Activated CD4-positive, CD25-positive, alpha-beta regulatory T cell treated with anti-CD3 and anti-CD28 coated beads, Interleukin-2, amount 50 U/mL, for 72 hours (primary cell): ENCODE measurements around the gene PARVB.
"Not testable (repeated sequence)": the region's sequence is repeated elsewhere in the genome, so short reads cannot be mapped to it uniquely, and the experiment has no call there.

ENCODE experiments used
- DNase-seq: peaks from one replicate; pipeline ENCODE4 v3.0.0; 2021

PARVB gene

GRCh38 chr22:43998679-43999264 is 25.3 kb upstream of the PARVB start:
- no peak for DNase-seq

GRCh38 chr22:43999378-43999777 is 24.7 kb upstream of the PARVB start:
- no peak for DNase-seq

- DNase-seq = no peak
Measured at GRCh38 chr22:44000123-44000522, 24.0 kb upstream of the PARVB start.

- DNase-seq = no peak
Measured at GRCh38 chr22:44001521-44001920, 22.6 kb upstream of the PARVB start.

- DNase-seq = no peak
Measured at GRCh38 chr22:44002324-44002723, 21.8 kb upstream of the PARVB start.

GRCh38 chr22:44002997-44003396 is 21.1 kb upstream of the PARVB start:
- DNase-seq = no peak

- no peak for DNase-seq
Measured at GRCh38 chr22:44003405-44004103, 20.5 kb upstream of the PARVB start.

- no peak for DNase-seq
Measured at GRCh38 chr22:44004104-44004460, 20.0 kb upstream of the PARVB start.

GRCh38 chr22:44005524-44005923 is 18.6 kb upstream of the PARVB start:
- DNase-seq = no peak

- DNase-seq = no peak
Measured at GRCh38 chr22:44012162-44012561, 11.9 kb upstream of the PARVB start.

- no peak for DNase-seq
Measured at GRCh38 chr22:44012591-44012990, 11.5 kb upstream of the PARVB start.

- DNase-seq = no peak
Measured at GRCh38 chr22:44014241-44014640, 9.9 kb upstream of the PARVB start.

- DNase-seq = not testable (repeated sequence)
Measured at GRCh38 chr22:44016586-44016985, 7.5 kb upstream of the PARVB start.

GRCh38 chr22:44018594-44018993 is 5.5 kb upstream of the PARVB start:
- DNase-seq = no peak

GRCh38 chr22:44019416-44019815 is 4.7 kb upstream of the PARVB start:
- no peak for DNase-seq

GRCh38 chr22:44019846-44020245 is 4.3 kb upstream of the PARVB start:
- no peak for DNase-seq

- no peak for DNase-seq
Measured at GRCh38 chr22:44020981-44021380, 3.1 kb upstream of the PARVB start.

- DNase-seq = peak; percentile 60
Measured at GRCh38 chr22:44023404-44024287, 456 bp upstream of the PARVB start.

GRCh38 chr22:44025171-44026065 is 1.3 kb downstream of the PARVB start:
- DNase-seq = no peak

- DNase-seq = no peak
Measured at GRCh38 chr22:44026066-44026629, 2.0 kb downstream of the PARVB start.

- peak; percentile 56 for DNase-seq
Measured at GRCh38 chr22:44026630-44027511, 2.8 kb downstream of the PARVB start.

GRCh38 chr22:44028091-44028490 is 4.0 kb downstream of the PARVB start:
- no peak for DNase-seq
